HCT116 (cell line): ENCODE measurements around the gene DPP9. TPM values are rescaled to one million over a fixed set of nuclear protein-coding genes. Genes with fewer than 3 reads are reported as not detected.

Experiments
- ATAC-seq: fragments of 200-7000 bp; cut with Tn5 transposase; 2 replicates; pipeline ENCODE4 v1.9.1; 2020; ENCODE audit warnings: mild to moderate bottlenecking, moderate library complexity
- BruUV-seq: library from RNA; stranded (reverse); fragments of 400-500 nt; replicated peaks from 2 replicates; lab custom pipeline; 2021; lab: Mats Ljungman, UMichigan
- CTCF ChIA-PET: fragments of 300-600 bp; sonication (Branson Sonifier 250); formaldehyde crosslinking; loops from one replicate; lab custom pipeline; 2021; ENCODE audit warnings: antibody characterized with exemption; lab: Charles Lee
- POLR2A ChIA-PET: fragments of 300-600, 350-600 bp; sonication (Branson Sonifier 250); formaldehyde crosslinking; loops from one replicate; lab custom pipeline; 2021; ENCODE audit warnings: antibody characterized with exemption; lab: Charles Lee
- RAD21 ChIA-PET, 2 experiments: fragments of 300-600 bp; sonication (Branson Sonifier 250); formaldehyde crosslinking; loops; one replicate each; lab custom pipeline; 2023; ENCODE audit warnings: low total read pairs in 2 of 2; ENCODE audit not compliant: uncharacterized antibody in 2 of 2, unreplicated experiment in 2 of 2, low non-redundant PET in 1 of 2; lab: Charles Lee
- DNase-seq: peaks from one replicate; pipeline ENCODE4 v3.0.0-alpha.2; 2010; ENCODE audit warnings: low read depth, low spot score
- H2AFZ ChIP-seq: fragments of 200-600 bp; shearing (Covaris generic), sonication (generic); 2 replicates; pipeline ENCODE4 v1.6.1; 2017; ENCODE audit warnings: low read depth, mixed run types, mixed read lengths, antibody characterized with exemption, low read length; ENCODE audit not compliant: poor library complexity, severe bottlenecking
- H3K27ac ChIP-seq: 2 replicates; pipeline ENCODE4 v1.5.1; 2012; ENCODE audit warnings: low read depth, low read length
- H3K27me3 ChIP-seq: fragments of 200-600 bp; sonication (generic); 2 replicates; pipeline ENCODE4 v1.6.1; 2016; ENCODE audit warnings: mixed run types, low read length, mixed read lengths; ENCODE audit not compliant: insufficient read depth
- H3K36me3 ChIP-seq, 2 experiments: fragments of 200-500 bp in 1 of 2; fragments of 200-600 bp in 1 of 2; sonication (Bioruptor generic) in 1 of 2; sonication (generic) in 1 of 2; 2 replicates each; pipeline versions ENCODE4 v1.5.1 to v1.6.1; 2014 to 2016; ENCODE audit warnings: low read length in 2 of 2, inconsistent platforms in 1 of 2, mixed read lengths in 1 of 2, mixed run types in 1 of 2; ENCODE audit not compliant: insufficient read depth in 2 of 2, control insufficient read depth in 1 of 2
- H3K4me1 ChIP-seq, 2 experiments: fragments of 200-600 bp in 1 of 2; sonication (generic) in 1 of 2; 2 replicates each; pipeline versions ENCODE4 v1.5.1 to v1.6.1; 2012 to 2017; ENCODE audit warnings: low read length in 2 of 2, inconsistent platforms in 1 of 2, mild to moderate bottlenecking in 1 of 2, mixed read lengths in 1 of 2, mixed run types in 1 of 2, moderate library complexity in 1 of 2; ENCODE audit not compliant: insufficient read depth in 2 of 2, control insufficient read depth in 1 of 2
- H3K4me2 ChIP-seq: fragments of 200-600 bp; sonication (generic); 2 replicates; pipeline ENCODE4 v1.6.1; 2017; ENCODE audit warnings: mixed run types, low read length, mixed read lengths
- H3K4me3 ChIP-seq, 2 experiments: fragments of 200-600 bp in 1 of 2; sonication (generic) in 1 of 2; replicated peaks in 1 of 2; 2 replicates each; pipeline ENCODE4 v1.5.1; 2011 to 2016; ENCODE audit warnings: low read length in 2 of 2, control low read depth in 1 of 2, low read depth in 1 of 2, mild to moderate bottlenecking in 1 of 2, mixed read lengths in 1 of 2, mixed run types in 1 of 2
- H3K79me2 ChIP-seq: fragments of 200-600 bp; sonication (generic); 2 replicates; pipeline ENCODE4 v1.6.1; 2017; ENCODE audit warnings: mild to moderate bottlenecking, mixed run types, low read length, moderate library complexity, mixed read lengths; ENCODE audit not compliant: insufficient read depth
- H3K9ac ChIP-seq: fragments of 200-600 bp; sonication (generic); 2 replicates; pipeline ENCODE4 v1.6.1; 2016; ENCODE audit warnings: low read length, mixed read lengths
- H3K9me2 ChIP-seq: fragments of 200-600 bp; sonication (generic), shearing (Covaris generic); 2 replicates; pipeline ENCODE4 v1.6.1; 2017; ENCODE audit warnings: mixed run types, mild to moderate bottlenecking, moderate library complexity; ENCODE audit not compliant: insufficient read depth
- H3K9me3 ChIP-seq, 2 experiments: fragments of 200-500 bp in 1 of 2; fragments of 200-600 bp in 1 of 2; sonication (Bioruptor generic) in 1 of 2; sonication (generic) in 1 of 2; 2 replicates each; pipeline ENCODE4 v1.6.1; 2014 to 2017; ENCODE audit warnings: low read length in 2 of 2, mixed read lengths in 2 of 2, inconsistent platforms in 1 of 2, low read depth in 1 of 2, mild to moderate bottlenecking in 1 of 2, mixed run types in 1 of 2, moderate library complexity in 1 of 2; ENCODE audit not compliant: control insufficient read depth in 1 of 2, insufficient read depth in 1 of 2
- H4K20me1 ChIP-seq: fragments of 200-600 bp; sonication (generic), shearing (Covaris generic); 2 replicates; pipeline ENCODE4 v1.6.1; 2017; ENCODE audit warnings: mixed run types, mild to moderate bottlenecking, moderate library complexity; ENCODE audit not compliant: insufficient read depth
- CEBPB ChIP-seq: IDR thresholded peaks from 2 replicates; pipeline ENCODE4 v1.6.1; 2012; ENCODE audit warnings: low read depth
- EGR1 ChIP-seq: IDR thresholded peaks from 2 replicates; pipeline ENCODE4 v1.6.1; 2012; ENCODE audit warnings: low read depth
- ELF1 ChIP-seq: IDR thresholded peaks from 2 replicates; pipeline ENCODE4 v1.6.1; 2012; ENCODE audit warnings: low read depth, borderline replicate concordance
- FOSL1 ChIP-seq: IDR thresholded peaks from 2 replicates; pipeline ENCODE4 v1.6.1; 2012; ENCODE audit warnings: low read depth
- JUND ChIP-seq: IDR thresholded peaks from 2 replicates; pipeline ENCODE4 v1.6.1; 2012
- MAX ChIP-seq: IDR thresholded peaks from 2 replicates; pipeline ENCODE4 v1.6.1; 2012
- POLR2A ChIP-seq: IDR thresholded peaks from 2 replicates; pipeline ENCODE4 v1.7.0; 2011; ENCODE audit warnings: borderline replicate concordance; ENCODE audit not compliant: insufficient read depth, insufficient read length; ENCODE audit errors: extremely low read depth
- POLR2AphosphoS5 ChIP-seq: IDR thresholded peaks from 2 replicates; pipeline ENCODE4 v1.6.1; 2011; ENCODE audit warnings: mild to moderate bottlenecking, low read depth, low read length, moderate library complexity
- REST ChIP-seq: IDR thresholded peaks from 2 replicates; pipeline ENCODE4 v1.6.1; 2012; ENCODE audit warnings: low read depth
- SP1 ChIP-seq: IDR thresholded peaks from 2 replicates; pipeline ENCODE4 v1.6.1; 2012; ENCODE audit warnings: low read depth
- SRF ChIP-seq: IDR thresholded peaks from 2 replicates; pipeline ENCODE4 v1.6.1; 2012; ENCODE audit warnings: low read depth
- YY1 ChIP-seq: IDR thresholded peaks from 2 replicates; pipeline ENCODE4 v1.6.1; 2011; ENCODE audit warnings: low read length, low read depth, moderate library complexity, mild to moderate bottlenecking; ENCODE audit not compliant: insufficient replicate concordance; ENCODE audit errors: extremely low read depth
- ZFX ChIP-seq: fragments of 450-650 bp; IDR thresholded peaks from 2 replicates; pipeline ENCODE4 v1.6.1; 2017
- intact Hi-C: fragments of 100-400 bp; cut with micrococcal nuclease; formaldehyde crosslinking; loops from 2 replicates; pipeline ENCODE4 v1.10.0; 2022
- total RNA-seq: library from RNA; stranded (reverse); gene quantifications from one replicate; pipeline ENCODE4 v1.2.1, GENCODE V29; 2021; ENCODE audit not compliant: unreplicated experiment

The DPP9 gene
- total RNA-seq, 1 experiment from 2014 or later = 67.6 TPM

GRCh38 chr19:4669723-4670480 lies 53.7 kb downstream of the DPP9 start, which contains the start of gene MYDGF:
MYDGF (minus strand) TSS chr19:4670342; CDS start chr19:4670334, 8 bp downstream.
- peak within 1 kb of the TSS; percentile 94 to 95 for H3K4me3 ChIP-seq
- H3K36me3 ChIP-seq = peaks cover 10 to 13% of the 10 kb centered on the region in 2 experiments; a peak in 3 of 4 replicates
- H3K9me3 ChIP-seq = no peaks in the 10 kb centered on the region
- no peaks in the 10 kb centered on the region for H4K20me1 ChIP-seq
- ATAC-seq (peak; percentile 89), DNase-seq (peak; percentile 74)
- TF ChIP-seq MAX (peak; percentile 91), SRF (no peak), POLR2AphosphoS5 (peak; percentile 82), FOSL1 (no peak), YY1 (peak; percentile 97), ELF1 (no peak), EGR1 (peak; percentile 58; the same call in 1 of the 2 replicates), ZFX (peak; percentile 82; the same call in 1 of the 2 replicates), JUND (no peak), POLR2A (peak; percentile 50), REST (no peak), CEBPB (no peak), SP1 (peak; percentile 64; the same call in 1 of the 2 replicates)
- H3K4me1 ChIP-seq = peaks cover 18 to 25% of the 10 kb centered on the region in 2 experiments
- H3K9me2 ChIP-seq = no peaks in the 10 kb centered on the region
- peak within 1 kb of the TSS; percentile 92 for H2AFZ ChIP-seq
- intact Hi-C loops = loop anchor here (2.0 kb wide), 1 partner anchor 121 kb away; the partner anchor contains the start of gene FEM1A
- peak within 1 kb of the TSS; percentile 92 for H3K9ac ChIP-seq
- H3K4me2 ChIP-seq = peak within 1 kb of the TSS; percentile 97
- H3K27ac ChIP-seq = peak within 1 kb of the TSS; percentile 92
- H3K79me2 ChIP-seq = peaks cover 36% of the 10 kb centered on the region
- RAD21 ChIA-PET = no interaction called here
- H3K27me3 ChIP-seq = no peaks in the 10 kb centered on the region
- BruUV-seq = no TSS peak
- CTCF ChIA-PET = interaction anchor here (1.0 kb wide), 1 partner anchor 10 kb away, joined by 3 read pairs; no protein-coding TSS in a partner anchor
- POLR2A ChIA-PET = no interaction called here
